Measurements from ENCODE around the gene NDRG2.

The NDRG2 gene

DNA sequence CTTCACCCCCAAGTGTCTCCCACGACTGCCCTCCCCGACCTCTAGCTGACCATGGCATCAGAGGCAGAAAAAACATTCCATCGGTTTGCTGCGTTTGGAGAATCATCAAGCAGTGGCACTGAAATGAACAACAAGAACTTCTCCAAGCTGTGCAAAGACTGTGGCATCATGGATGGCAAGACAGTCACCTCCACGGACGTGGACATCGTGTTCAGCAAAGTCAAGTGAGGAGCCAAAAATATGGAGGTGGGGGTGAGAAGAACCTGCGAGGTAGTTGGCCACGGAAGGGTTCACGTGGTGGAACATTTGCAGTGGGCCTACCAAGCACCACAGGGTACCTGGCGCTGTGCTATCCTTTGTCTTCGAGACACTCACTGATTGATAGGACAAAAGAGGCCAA lies 5.7 kb upstream of the NDRG2 start:
- TF ChIP-seq, protein P1, sequence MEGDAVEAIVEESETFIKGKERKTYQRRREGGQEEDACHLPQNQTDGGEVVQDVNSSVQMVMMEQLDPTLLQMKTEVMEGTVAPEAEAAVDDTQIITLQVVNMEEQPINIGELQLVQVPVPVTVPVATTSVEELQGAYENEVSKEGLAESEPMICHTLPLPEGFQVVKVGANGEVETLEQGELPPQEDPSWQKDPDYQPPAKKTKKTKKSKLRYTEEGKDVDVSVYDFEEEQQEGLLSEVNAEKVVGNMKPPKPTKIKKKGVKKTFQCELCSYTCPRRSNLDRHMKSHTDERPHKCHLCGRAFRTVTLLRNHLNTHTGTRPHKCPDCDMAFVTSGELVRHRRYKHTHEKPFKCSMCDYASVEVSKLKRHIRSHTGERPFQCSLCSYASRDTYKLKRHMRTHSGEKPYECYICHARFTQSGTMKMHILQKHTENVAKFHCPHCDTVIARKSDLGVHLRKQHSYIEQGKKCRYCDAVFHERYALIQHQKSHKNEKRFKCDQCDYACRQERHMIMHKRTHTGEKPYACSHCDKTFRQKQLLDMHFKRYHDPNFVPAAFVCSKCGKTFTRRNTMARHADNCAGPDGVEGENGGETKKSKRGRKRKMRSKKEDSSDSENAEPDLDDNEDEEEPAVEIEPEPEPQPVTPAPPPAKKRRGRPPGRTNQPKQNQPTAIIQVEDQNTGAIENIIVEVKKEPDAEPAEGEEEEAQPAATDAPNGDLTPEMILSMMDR (IDR thresholded peaks at IDR 0.05; ENCODE audit: low read depth, low read length): no peak
- no peak overlapping the region for H3K4me3 ChIP-seq (ENCODE audit: low read depth, low read length)

GRCh38 chr14:21029917-21030316 lies 5.1 kb upstream of the NDRG2 start, which contains the start of gene TPPP2:
Gene TPPP2 (plus strand): TSS chr14:21030217. CDS start chr14:21030582, 365 bp downstream.
- H3K4me3 ChIP-seq (ENCODE audit: low read depth, low read length): no peak within 1 kb of the TSS
- TF ChIP-seq, protein P1 (IDR thresholded peaks at IDR 0.05; ENCODE audit: low read depth, low read length): no peak

GRCh38 chr14:21026988-21027315 lies 2.1 kb upstream of the NDRG2 start:
- H3K4me3 ChIP-seq (ENCODE audit: low read depth, low read length): no peak overlapping the region
- TF ChIP-seq, protein P1 (IDR thresholded peaks at IDR 0.05; ENCODE audit: low read depth, low read length): no peak

DNA sequence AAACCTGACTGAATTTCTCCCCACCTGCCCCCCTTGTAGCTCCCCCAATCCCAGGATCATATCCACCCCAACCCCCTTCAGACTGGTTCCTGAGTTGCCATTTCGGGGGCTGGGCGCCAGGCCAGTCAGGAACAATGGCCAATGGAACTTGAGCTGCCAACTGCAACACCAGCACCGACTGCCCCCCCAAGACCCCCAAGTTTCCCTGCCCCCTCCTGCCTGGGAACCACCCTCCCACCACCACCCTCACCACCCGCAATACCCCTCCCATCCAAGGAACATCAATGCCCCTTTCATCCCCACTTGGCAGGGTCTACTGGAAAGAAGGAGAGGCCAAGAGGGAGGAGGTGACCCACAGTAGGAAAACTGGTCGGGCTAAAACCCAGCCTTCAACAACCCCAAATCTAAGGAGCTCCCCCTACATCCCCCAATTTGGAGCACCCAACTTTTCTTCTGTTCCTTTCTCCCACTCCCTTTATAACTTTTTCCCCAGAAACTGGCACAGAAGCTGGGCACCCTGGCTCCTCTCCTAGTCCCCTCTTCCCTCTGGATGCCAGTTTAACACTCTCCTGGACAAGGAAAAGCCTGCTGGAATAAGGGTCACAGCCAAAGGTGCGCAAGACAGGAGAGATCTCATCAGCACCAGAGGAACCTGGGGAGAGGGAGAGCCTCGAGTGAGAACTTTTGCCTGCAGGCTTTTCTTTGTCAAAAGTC lies 1.6 kb upstream of the NDRG2 start:
- no peak overlapping the region for H3K4me3 ChIP-seq (ENCODE audit: low read depth, low read length)

GRCh38 chr14:21025371-21026273 lies 761 bp upstream of the NDRG2 start:
- no peak overlapping the region for H3K4me3 ChIP-seq (ENCODE audit: low read depth, low read length)
- TF ChIP-seq, protein P1 (IDR thresholded peaks at IDR 0.05; ENCODE audit: low read depth, low read length): no peak

More for the DNA sequence above, 1.6 kb upstream of the NDRG2 start:
- TF ChIP-seq, protein P1 (IDR thresholded peaks at IDR 0.05; ENCODE audit: low read depth, low read length): no peak

GRCh38 chr14:21023817-21024584 lies 860 bp downstream of the NDRG2 start:
- H3K4me3 ChIP-seq (ENCODE audit: low read depth, low read length): no peak overlapping the region

More at GRCh38 chr14:21023817-21024584, 860 bp downstream of the NDRG2 start:
- TF ChIP-seq, protein P1 (IDR thresholded peaks at IDR 0.05; ENCODE audit: low read depth, low read length): no peak
